Bronchial epithelial cell (primary cell): Measurements from ENCODE around the gene GRAPL. TPM values are rescaled to one million over a fixed set of nuclear protein-coding genes. Genes with fewer than 3 reads are reported as not detected.
"Not testable (repeated sequence)": the region's sequence is repeated elsewhere in the genome, so short reads cannot be mapped to it uniquely, and the experiment has no call there.

Experiments used
- DNase-seq: peaks from one replicate; pipeline ENCODE4 v3.0.0-alpha.2; 2010; ENCODE audit warnings: low read depth
- FAIRE-seq: peaks from 2 replicates; lab custom pipeline; 2011; peaks lifted over from hg19 to GRCh38; lab: Jason Lieb, UNC
- H3K27me3 ChIP-seq: 2 replicates; pipeline ENCODE4 v1.5.1; 2011; ENCODE audit warnings: low read length; ENCODE audit not compliant: control insufficient read depth, insufficient read depth
- H3K36me3 ChIP-seq: 2 replicates; pipeline ENCODE4 v1.5.1; 2011; ENCODE audit warnings: low read length; ENCODE audit not compliant: control insufficient read depth, insufficient read depth
- H3K4me3 ChIP-seq: 2 replicates; pipeline ENCODE4 v1.5.1; 2011; ENCODE audit warnings: mild to moderate bottlenecking, low read depth, low read length, control low read depth
- total RNA-seq: library from RNA; depleted of rRNA; stranded (reverse); fragments of >200 nt; gene quantifications from 2 replicates; pipeline ENCODE4 v1.2.1, GENCODE V29; 2014
- TF ChIP-seq, protein P1 (sequence below): IDR thresholded peaks from 2 replicates; pipeline ENCODE4 v1.5.1; 2011; ENCODE audit warnings: mild to moderate bottlenecking, moderate library complexity, low read length, control low read depth, inconsistent platforms; ENCODE audit not compliant: insufficient read depth, severe bottlenecking

GRAPL gene
- total RNA-seq, 1 donor from 2014 or later, result not detected

- H3K4me3 ChIP-seq, DNase-seq, H3K27me3 ChIP-seq, FAIRE-seq, H3K36me3 ChIP-seq: not testable (repeated sequence)
Observed at GRCh38 chr17:19125289-19125688, 2.1 kb upstream of the GRAPL start.

DNA sequence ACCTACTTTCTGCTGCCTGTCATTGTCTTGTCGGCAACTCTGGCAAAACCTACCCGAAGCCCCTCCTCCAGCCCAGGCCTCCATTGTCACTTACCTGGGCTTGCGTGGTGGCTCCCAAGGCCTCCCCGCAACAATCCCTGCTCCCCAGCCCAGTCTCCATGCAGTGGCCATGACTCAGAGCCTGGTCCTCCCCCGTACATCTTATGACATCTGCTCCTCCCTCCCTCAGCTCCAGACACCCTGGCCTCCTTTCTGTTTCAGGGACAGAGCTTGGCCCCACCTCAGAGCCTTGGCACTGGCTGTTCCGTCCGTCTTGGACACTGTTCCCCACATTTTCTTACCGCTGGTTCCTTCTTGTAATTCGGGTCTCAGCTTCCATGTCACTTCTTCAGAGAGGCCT, 2.1 kb downstream of the GRAPL start:
- not testable (repeated sequence) for DNase-seq, H3K4me3 ChIP-seq, H3K27me3 ChIP-seq, H3K36me3 ChIP-seq
- FAIRE-seq, result peak; percentile 76

DNA sequence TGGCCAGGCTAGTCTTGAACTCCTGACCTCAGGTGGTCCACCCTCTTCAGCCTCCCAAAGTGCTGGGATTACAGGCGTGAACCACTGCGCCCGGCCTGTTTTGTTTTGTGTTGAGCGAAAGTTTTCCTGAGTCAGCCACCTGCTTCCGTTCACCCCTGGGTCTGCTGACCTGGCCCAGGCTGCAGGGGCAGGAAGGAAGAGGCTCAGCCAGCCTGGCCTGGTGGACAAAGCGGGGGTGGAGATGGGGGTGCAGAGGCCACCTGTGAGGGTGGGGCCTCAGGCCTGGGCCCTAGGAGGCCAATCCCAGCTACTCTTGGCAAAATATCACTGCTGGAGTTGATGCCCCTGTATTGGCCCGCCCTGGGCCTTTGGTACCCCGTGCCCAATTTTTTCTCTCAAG, 3.7 kb downstream of the GRAPL start:
- not testable (repeated sequence) for H3K36me3 ChIP-seq, H3K4me3 ChIP-seq, H3K27me3 ChIP-seq, FAIRE-seq, DNase-seq

DNA sequence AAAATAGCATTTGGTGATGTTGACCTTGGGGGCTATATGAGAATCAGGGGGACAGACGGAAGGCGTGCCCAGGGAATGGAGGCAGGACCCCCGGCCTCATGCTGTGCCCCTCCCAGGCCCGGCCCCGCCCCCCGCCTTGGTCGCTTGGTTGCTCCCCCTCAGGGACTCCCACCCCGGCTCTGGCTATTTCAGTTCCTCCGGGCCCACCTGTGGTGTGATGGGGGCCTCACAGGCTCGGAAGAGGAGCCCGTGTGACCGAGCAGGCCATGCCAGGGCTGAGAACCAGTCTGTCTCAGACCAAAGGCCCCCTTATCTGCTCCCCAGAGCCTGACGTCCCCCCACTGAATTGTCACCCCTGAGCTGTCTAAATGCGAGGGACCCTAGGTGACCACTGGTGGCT, 4.4 kb downstream of the GRAPL start:
- not testable (repeated sequence) for FAIRE-seq, H3K36me3 ChIP-seq, H3K27me3 ChIP-seq, DNase-seq, H3K4me3 ChIP-seq

GRCh38 chr17:19133793-19134192, 6.4 kb downstream of the GRAPL start:
- FAIRE-seq, H3K27me3 ChIP-seq, DNase-seq, H3K4me3 ChIP-seq, H3K36me3 ChIP-seq: not testable (repeated sequence)

- H3K27me3 ChIP-seq, H3K36me3 ChIP-seq, H3K4me3 ChIP-seq, FAIRE-seq, DNase-seq: not testable (repeated sequence)
Observed at GRCh38 chr17:19135391-19135790, 8.0 kb downstream of the GRAPL start.

GRCh38 chr17:19136138-19136537, 8.7 kb downstream of the GRAPL start:
- not testable (repeated sequence) for H3K27me3 ChIP-seq, H3K36me3 ChIP-seq, H3K4me3 ChIP-seq, DNase-seq
- peak; percentile 83 for FAIRE-seq

DNA sequence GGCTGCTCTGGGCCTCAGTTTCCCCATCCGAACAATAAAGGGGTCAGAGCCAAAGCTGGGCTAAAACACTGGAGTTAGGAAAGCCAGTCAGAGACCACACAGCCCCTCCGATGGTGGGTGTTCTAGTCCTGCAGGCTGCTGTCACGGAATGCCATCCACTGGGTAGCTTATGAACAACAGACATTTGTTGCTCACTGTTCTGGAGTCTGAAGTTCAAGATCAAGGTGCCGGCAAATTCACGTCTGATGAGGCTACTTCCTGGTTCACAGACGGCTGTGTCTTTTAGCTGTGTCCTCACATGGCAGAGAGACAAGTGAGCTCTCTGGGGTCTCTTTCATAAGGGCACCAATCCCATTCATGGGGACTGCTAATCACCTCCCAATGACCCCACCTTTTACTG, 9.2 kb downstream of the GRAPL start:
- H3K27me3 ChIP-seq, H3K36me3 ChIP-seq, H3K4me3 ChIP-seq, DNase-seq, FAIRE-seq: not testable (repeated sequence)

GRCh38 chr17:19137959-19138358, 10.6 kb downstream of the GRAPL start:
- H3K36me3 ChIP-seq, DNase-seq, FAIRE-seq, H3K27me3 ChIP-seq, H3K4me3 ChIP-seq: not testable (repeated sequence)

DNA sequence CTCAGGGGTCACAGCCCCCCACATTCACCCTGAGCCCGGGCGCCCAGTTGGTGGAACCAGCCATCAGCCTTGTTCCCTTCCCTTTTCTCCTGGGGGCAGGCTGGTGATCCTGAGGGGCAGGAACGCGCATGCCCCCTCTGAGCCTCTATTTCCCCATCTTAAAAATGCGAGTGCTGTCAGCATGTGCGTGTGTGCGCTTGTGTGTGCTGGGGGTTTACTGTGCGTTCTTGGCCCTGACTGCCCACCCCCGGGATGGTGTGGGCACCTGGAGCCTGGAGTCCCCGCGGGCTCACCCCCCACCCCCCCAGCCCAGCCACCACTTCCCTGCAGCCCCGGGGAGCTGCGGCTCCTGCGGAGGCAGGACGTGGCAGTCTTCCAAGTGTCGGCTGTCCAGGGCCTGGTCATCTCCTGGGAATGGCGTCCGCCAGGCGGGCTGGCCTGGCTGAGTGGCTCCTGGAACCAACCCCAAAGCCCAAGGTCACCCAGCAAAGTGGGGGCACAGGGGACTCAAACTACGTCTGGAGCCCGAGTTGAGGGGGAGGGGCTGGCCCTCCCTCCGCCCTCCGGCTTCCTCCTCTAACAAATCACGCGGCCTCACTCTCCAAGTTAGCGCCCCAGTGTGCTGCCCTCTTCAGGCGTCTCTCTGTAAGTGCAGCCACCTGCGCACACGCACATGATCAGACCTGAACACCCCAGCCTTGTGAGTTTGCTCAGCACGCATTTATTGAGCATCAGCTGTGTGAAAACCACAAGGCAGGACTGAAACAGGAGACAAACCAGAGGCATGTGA, 14.2 kb downstream of the GRAPL start:
- not testable (repeated sequence) for H3K4me3 ChIP-seq, H3K27me3 ChIP-seq, DNase-seq, H3K36me3 ChIP-seq
- FAIRE-seq, result peak; percentile 88

- not testable (repeated sequence) for FAIRE-seq
Observed at GRCh38 chr17:19142419-19142818, 15.0 kb downstream of the GRAPL start.

GRCh38 chr17:19143097-19143777, 15.8 kb downstream of the GRAPL start:
- DNase-seq, H3K27me3 ChIP-seq, H3K4me3 ChIP-seq, FAIRE-seq, H3K36me3 ChIP-seq: not testable (repeated sequence)

More at GRCh38 chr17:19142419-19142818, 15.0 kb downstream of the GRAPL start:
- H3K36me3 ChIP-seq, H3K27me3 ChIP-seq, DNase-seq, H3K4me3 ChIP-seq: not testable (repeated sequence)
- TF ChIP-seq, protein P1, sequence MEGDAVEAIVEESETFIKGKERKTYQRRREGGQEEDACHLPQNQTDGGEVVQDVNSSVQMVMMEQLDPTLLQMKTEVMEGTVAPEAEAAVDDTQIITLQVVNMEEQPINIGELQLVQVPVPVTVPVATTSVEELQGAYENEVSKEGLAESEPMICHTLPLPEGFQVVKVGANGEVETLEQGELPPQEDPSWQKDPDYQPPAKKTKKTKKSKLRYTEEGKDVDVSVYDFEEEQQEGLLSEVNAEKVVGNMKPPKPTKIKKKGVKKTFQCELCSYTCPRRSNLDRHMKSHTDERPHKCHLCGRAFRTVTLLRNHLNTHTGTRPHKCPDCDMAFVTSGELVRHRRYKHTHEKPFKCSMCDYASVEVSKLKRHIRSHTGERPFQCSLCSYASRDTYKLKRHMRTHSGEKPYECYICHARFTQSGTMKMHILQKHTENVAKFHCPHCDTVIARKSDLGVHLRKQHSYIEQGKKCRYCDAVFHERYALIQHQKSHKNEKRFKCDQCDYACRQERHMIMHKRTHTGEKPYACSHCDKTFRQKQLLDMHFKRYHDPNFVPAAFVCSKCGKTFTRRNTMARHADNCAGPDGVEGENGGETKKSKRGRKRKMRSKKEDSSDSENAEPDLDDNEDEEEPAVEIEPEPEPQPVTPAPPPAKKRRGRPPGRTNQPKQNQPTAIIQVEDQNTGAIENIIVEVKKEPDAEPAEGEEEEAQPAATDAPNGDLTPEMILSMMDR, result peak; percentile 38

- FAIRE-seq, H3K4me3 ChIP-seq, H3K36me3 ChIP-seq, H3K27me3 ChIP-seq, DNase-seq: not testable (repeated sequence)
Observed at GRCh38 chr17:19144373-19144772, 17.0 kb downstream of the GRAPL start.
